HEK293T (cell line): Measurements from ENCODE around the gene H6PD.

Source experiments
- CTCF ChIA-PET: fragments of 350-600 bp; formaldehyde crosslinking; extraction: SDS; loops from one replicate; lab custom pipeline; 2021; ENCODE audit warnings: antibody characterized with exemption, inconsistent platforms; lab: Yijun Ruan, JAX
- POLR2A ChIA-PET: fragments of 350-600 bp; formaldehyde crosslinking; extraction: SDS; loops from one replicate; lab custom pipeline; 2020; ENCODE audit warnings: antibody characterized with exemption, inconsistent platforms; lab: Yijun Ruan, JAX
- DNase-seq: peaks from one replicate; pipeline ENCODE4 v3.0.0; 2012; ENCODE audit warnings: mixed read lengths; ENCODE audit errors: extremely low spot score
- ARNT ChIP-seq: fragments of 450-650 bp; IDR thresholded peaks from 2 replicates; pipeline ENCODE4 v1.6.1; 2017; ENCODE audit warnings: mild to moderate bottlenecking
- BHLHE40 ChIP-seq: fragments of 450-650 bp; IDR thresholded peaks from 2 replicates; pipeline ENCODE4 v1.6.1; 2016; ENCODE audit warnings: mild to moderate bottlenecking, moderate library complexity, borderline replicate concordance
- CTBP1 ChIP-seq: fragments of 450-650 bp; IDR thresholded peaks from 2 replicates; pipeline ENCODE4 v1.6.1; 2016; ENCODE audit warnings: borderline replicate concordance
- ELF4 ChIP-seq: fragments of 450-650 bp; IDR thresholded peaks from 2 replicates; pipeline ENCODE4 v1.6.1; 2017; ENCODE audit warnings: antibody characterized with exemption
- FOXA1 ChIP-seq: fragments of 450-650 bp; IDR thresholded peaks from 2 replicates; pipeline ENCODE4 v1.6.1; 2016; ENCODE audit warnings: mild to moderate bottlenecking
- FOXK2 ChIP-seq: fragments of 450-650 bp; IDR thresholded peaks from 2 replicates; pipeline ENCODE4 v1.6.1; 2016; ENCODE audit warnings: mild to moderate bottlenecking
- FOXM1 ChIP-seq: fragments of 450-650 bp; IDR thresholded peaks from 2 replicates; pipeline ENCODE4 v1.6.1; 2017; ENCODE audit warnings: mild to moderate bottlenecking, borderline replicate concordance
- HDGF ChIP-seq: fragments of 450-650 bp; IDR thresholded peaks from 2 replicates; pipeline ENCODE4 v1.6.1; 2017; ENCODE audit warnings: antibody characterized with exemption, borderline replicate concordance
- L3MBTL2 ChIP-seq: fragments of 450-650 bp; conservative IDR thresholded peaks from 2 replicates; pipeline ENCODE4 v1.6.1; 2016; ENCODE audit warnings: mild to moderate bottlenecking
- LEF1 ChIP-seq: fragments of 450-650 bp; IDR thresholded peaks from 2 replicates; pipeline ENCODE4 v1.6.1; 2017; ENCODE audit warnings: mild to moderate bottlenecking, borderline replicate concordance
- NFRKB ChIP-seq: fragments of 450-650 bp; IDR thresholded peaks from 2 replicates; pipeline ENCODE4 v1.6.1; 2016; ENCODE audit warnings: mild to moderate bottlenecking, moderate library complexity
- SP1 ChIP-seq: fragments of 450-650 bp; IDR thresholded peaks from 2 replicates; pipeline ENCODE4 v1.6.1; 2017
- SUZ12 ChIP-seq: fragments of 450-650 bp; IDR thresholded peaks from 2 replicates; pipeline ENCODE4 v1.6.1; 2016; ENCODE audit warnings: mild to moderate bottlenecking
- TARDBP ChIP-seq: fragments of 450-650 bp; IDR thresholded peaks from 2 replicates; pipeline ENCODE4 v1.6.1; 2016
- ZNF384 ChIP-seq: fragments of 450-650 bp; IDR thresholded peaks from 2 replicates; pipeline ENCODE4 v1.6.1; 2016
- TF ChIP-seq, protein P1 (sequence below): fragments of 450-650 bp; IDR thresholded peaks from 2 replicates; pipeline ENCODE4 v1.6.1; 2016

Gene H6PD

DNA sequence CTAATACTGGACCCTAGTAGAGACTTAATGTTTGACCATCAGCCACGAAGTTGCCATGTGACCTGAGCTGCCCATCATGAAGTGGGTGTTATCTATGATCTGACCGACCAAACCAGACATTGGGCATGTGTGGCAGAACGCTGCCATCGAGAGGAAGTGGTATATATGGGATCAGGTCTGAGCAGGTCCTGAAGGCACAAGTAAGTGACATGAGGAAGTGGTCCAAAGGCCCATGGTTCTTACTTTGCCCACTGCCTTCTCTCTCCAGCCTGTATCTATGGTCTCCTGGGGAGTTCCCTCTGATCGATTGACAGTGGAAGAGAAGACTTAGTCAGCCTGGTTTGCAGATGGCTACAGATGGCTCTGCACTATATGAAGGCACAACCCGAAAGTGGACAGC is 66.0 kb downstream of the H6PD start:
- CTCF ChIA-PET, result no interaction called here
- TF ChIP-seq NFRKB (no peak), ZNF384 (no peak), BHLHE40 (no peak), ARNT (no peak), CTBP1 (no peak), LEF1 (no peak), TARDBP (no peak), SP1 (no peak), FOXK2 (no peak), ELF4 (no peak), FOXA1 (no peak)
- TF ChIP-seq, protein P1, sequence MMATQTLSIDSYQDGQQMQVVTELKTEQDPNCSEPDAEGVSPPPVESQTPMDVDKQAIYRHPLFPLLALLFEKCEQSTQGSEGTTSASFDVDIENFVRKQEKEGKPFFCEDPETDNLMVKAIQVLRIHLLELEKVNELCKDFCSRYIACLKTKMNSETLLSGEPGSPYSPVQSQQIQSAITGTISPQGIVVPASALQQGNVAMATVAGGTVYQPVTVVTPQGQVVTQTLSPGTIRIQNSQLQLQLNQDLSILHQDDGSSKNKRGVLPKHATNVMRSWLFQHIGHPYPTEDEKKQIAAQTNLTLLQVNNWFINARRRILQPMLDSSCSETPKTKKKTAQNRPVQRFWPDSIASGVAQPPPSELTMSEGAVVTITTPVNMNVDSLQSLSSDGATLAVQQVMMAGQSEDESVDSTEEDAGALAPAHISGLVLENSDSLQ, result no peak
- POLR2A ChIA-PET, result no interaction called here
- DNase-seq, result no peak

DNA sequence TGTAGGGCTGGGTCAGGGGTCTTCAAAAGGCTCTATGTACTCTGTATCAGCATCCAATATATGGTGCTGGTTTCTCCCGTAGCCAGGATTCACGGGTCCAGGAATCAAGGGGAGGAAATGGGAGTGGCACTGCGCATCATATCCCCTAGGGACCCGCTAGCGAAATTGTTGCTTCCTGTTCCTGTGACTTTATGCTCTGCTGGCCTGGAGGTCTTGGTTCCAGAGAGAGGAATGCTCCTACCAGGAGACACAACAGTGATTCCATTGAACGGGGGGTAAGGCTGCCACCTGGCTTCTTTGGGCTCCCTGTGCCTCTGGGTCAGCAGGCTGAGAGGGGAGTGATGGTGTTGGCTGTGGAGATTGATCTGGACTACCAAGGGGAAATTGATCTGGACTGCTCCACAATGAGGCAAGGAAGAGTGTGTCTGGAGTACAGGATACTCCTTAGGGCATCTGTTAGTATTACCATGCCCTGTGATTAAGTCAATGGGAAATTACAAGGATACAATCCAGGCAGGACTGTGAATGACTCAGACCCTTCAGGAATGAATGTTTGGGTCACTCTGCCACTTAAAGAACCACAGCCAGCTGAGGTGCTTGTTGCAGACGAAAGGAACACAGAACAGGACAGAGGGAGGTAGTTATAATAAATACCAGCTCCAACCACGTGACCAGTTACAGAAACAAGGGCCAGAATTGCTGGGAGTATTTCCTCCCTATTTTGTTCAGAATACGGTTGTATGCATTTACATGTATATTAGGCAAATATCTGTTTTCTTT is 68.4 kb downstream of the H6PD start:
- no peak for DNase-seq
- no peak for TF ChIP-seq FOXA1
- no peak for TF ChIP-seq CTBP1
- no peak for TF ChIP-seq L3MBTL2
- no peak for TF ChIP-seq BHLHE40
- no peak for TF ChIP-seq ZNF384
- no peak for TF ChIP-seq SUZ12
- no peak for TF ChIP-seq SP1
- POLR2A ChIA-PET, result no interaction called here
- CTCF ChIA-PET, result no interaction called here

DNA sequence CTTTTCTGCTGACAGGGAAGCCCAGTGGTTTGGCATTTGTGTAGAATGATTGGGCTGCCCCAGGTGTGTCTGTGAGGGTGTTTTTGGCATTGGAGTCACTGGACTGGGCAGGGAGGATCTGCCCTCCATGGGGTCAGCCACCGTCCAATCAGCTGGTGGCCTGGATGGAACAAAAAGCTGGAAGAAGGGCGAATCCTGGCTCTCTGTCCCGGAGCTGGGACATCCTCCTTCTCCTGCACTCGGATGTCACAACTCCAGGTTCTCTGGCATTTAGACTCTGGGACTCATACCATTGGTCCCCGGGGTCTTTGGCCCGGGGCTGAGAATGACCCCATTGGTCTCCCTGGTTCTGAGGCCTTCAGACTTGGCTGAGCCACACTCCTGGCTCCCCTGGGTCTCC is 69.3 kb downstream of the H6PD start:
- DNase-seq, result no peak
- CTCF ChIA-PET, result no interaction called here
- POLR2A ChIA-PET, result no interaction called here
- no peak for TF ChIP-seq TARDBP
- no peak for TF ChIP-seq NFRKB
- TF ChIP-seq ARNT, result no peak
- TF ChIP-seq BHLHE40, result no peak
- TF ChIP-seq HDGF, result no peak
- TF ChIP-seq L3MBTL2, result no peak
- TF ChIP-seq FOXM1, result no peak
- TF ChIP-seq ZNF384, result no peak
- TF ChIP-seq ELF4, result no peak
- TF ChIP-seq, protein P1, result no peak
- no peak for TF ChIP-seq FOXA1
- TF ChIP-seq SUZ12, result no peak
- TF ChIP-seq FOXK2, result no peak
- TF ChIP-seq CTBP1, result no peak
- TF ChIP-seq LEF1, result no peak
- TF ChIP-seq SP1, result no peak

DNA sequence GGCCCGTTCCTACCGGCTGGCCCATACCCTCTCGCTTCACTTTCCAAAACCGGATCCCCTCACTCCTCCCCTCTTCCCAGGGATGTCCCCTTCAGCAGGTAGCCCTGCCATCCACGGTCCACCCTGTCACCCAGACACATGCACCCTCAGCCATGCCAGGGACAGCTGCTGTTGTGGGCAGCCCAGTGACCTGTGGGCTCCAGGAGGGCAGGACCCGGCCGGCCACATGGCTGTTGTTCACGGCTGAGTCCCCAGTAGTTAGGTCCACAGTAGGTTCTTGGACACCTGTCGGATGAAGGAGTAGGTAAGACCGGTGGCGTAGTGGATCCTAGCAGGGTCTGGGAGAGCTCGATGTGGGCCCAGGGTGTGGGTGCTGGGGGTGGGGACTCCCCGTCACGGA is 70.6 kb downstream of the H6PD start:
- POLR2A ChIA-PET, result no interaction called here
- DNase-seq, result no peak
- TF ChIP-seq, protein P1, result no peak
- TF ChIP-seq HDGF (no peak), FOXA1 (no peak), SP1 (no peak), ZNF384 (no peak), NFRKB (no peak), BHLHE40 (no peak), ARNT (no peak), SUZ12 (no peak), TARDBP (no peak), ELF4 (no peak), LEF1 (no peak), FOXK2 (no peak), FOXM1 (no peak)
- CTCF ChIA-PET, result no interaction called here

DNA sequence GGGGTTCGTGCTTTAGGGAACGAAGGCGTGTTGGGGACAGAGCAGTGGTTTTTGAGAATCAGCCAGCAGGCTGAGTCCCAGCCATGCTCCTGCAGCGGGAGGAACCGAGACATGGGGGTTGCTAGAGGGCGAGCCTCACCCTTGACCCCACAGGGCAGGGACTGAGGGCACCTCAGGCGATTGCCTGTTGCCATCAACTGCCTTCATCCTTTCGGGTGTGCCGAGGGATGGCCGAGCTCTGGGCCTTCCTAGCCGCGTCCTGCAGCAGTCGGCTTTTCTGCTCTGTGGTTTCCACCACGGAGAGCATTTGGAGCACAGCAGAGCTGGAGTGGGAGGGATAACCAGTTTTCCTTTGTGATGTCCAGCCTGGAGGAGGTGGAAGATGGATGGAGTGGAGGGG is 71.4 kb downstream of the H6PD start:
- ChIA-PET CTCF (no interaction called here), POLR2A (no interaction called here)
- no peak for DNase-seq
- TF ChIP-seq, protein P1, result no peak
- no peak for TF ChIP-seq ARNT
- TF ChIP-seq ELF4, result no peak
- TF ChIP-seq FOXA1, result no peak
- TF ChIP-seq FOXM1, result no peak
- TF ChIP-seq BHLHE40, result no peak

DNA sequence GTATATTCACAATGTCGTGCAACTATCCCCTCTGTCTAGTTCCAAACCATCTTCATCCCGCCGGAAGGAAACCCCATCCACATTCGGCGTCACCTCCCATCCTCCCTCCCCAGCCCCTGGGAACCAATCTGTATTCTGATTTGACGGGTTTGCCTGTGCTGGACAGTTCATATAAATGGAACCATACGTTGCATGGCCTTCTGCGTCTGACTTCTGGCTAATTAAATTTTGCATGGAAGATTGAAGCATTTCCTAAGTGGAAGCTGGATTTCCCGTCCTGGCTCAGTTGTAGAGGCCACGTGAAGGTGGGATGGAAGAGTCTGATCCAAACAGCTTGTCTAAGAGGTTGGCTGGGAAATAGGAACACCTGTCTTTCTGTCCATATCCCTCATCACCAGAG is 72.7 kb downstream of the H6PD start:
- ChIA-PET CTCF (no interaction called here), POLR2A (no interaction called here)
- TF ChIP-seq SP1 (no peak), BHLHE40 (no peak), NFRKB (no peak), L3MBTL2 (no peak), HDGF (no peak), CTBP1 (no peak), ZNF384 (no peak), ARNT (no peak), FOXA1 (no peak), FOXM1 (no peak), SUZ12 (no peak), TARDBP (no peak), FOXK2 (no peak), LEF1 (no peak), ELF4 (no peak)
- TF ChIP-seq, protein P1, result no peak
- no peak for DNase-seq
